ENCODE data around the gene CTAG1B.
"Not testable (repeated sequence)": the region's sequence is repeated elsewhere in the genome, so short reads cannot be mapped to it uniquely, and the experiment has no call there.

- TF ChIP-seq EZH2 (IDR thresholded peaks at IDR 0.05; ENCODE audit: borderline replicate concordance); CTCF (IDR thresholded peaks at IDR 0.05; ENCODE audit: poor library complexity): not testable (repeated sequence)
Measured at GRCh38 chrX:154628960-154629359, 9.9 kb upstream of the CTAG1B start.
